Mesothelial cell of epicardium (in vitro differentiated cells): ENCODE measurements around the gene PML. TPM values are rescaled to one million over a fixed set of nuclear protein-coding genes. Genes with fewer than 3 reads are reported as not detected.

ENCODE experiments used
- DNase-seq, 2 experiments: peaks; one replicate each; pipeline ENCODE4 v3.0.0; 2021; ENCODE audit warnings: low spot score in 2 of 2; ENCODE audit not compliant: unreplicated experiment in 2 of 2
- H3K27ac Mint-ChIP-seq: 2 replicates; pipeline ENCODE4 v1.8.0; 2021; ENCODE audit warnings: mixed read lengths
- H3K27me3 Mint-ChIP-seq: 2 replicates; pipeline ENCODE4 v1.8.0; 2021; ENCODE audit warnings: low read depth, mixed read lengths
- H3K36me3 Mint-ChIP-seq: 2 replicates; pipeline ENCODE4 v1.8.0; 2021; ENCODE audit warnings: mixed read lengths
- H3K4me1 Mint-ChIP-seq: 2 replicates; pipeline ENCODE4 v1.8.0; 2021; ENCODE audit warnings: mixed read lengths
- H3K4me3 Mint-ChIP-seq: 2 replicates; pipeline ENCODE4 v1.8.0; 2021; ENCODE audit warnings: mild to moderate bottlenecking, moderate library complexity, mixed read lengths
- H3K9me3 Mint-ChIP-seq: 2 replicates; pipeline ENCODE4 v1.8.0; 2021; ENCODE audit warnings: mixed read lengths
- total RNA-seq: library from RNA; stranded (reverse); gene quantifications from 3 replicates; pipeline ENCODE4 v1.2.1, GENCODE V29; 2021
- TF ChIP-seq, protein P1 (sequence below): fragments of 200-600 bp; sonication (generic); IDR thresholded peaks from one replicate; pipeline ENCODE4 v1.5.0; 2021; ENCODE audit warnings: antibody characterized with exemption; ENCODE audit not compliant: unreplicated experiment

Gene PML
- total RNA-seq, 1 donor from 2014 or later = 43.6 TPM

DNA sequence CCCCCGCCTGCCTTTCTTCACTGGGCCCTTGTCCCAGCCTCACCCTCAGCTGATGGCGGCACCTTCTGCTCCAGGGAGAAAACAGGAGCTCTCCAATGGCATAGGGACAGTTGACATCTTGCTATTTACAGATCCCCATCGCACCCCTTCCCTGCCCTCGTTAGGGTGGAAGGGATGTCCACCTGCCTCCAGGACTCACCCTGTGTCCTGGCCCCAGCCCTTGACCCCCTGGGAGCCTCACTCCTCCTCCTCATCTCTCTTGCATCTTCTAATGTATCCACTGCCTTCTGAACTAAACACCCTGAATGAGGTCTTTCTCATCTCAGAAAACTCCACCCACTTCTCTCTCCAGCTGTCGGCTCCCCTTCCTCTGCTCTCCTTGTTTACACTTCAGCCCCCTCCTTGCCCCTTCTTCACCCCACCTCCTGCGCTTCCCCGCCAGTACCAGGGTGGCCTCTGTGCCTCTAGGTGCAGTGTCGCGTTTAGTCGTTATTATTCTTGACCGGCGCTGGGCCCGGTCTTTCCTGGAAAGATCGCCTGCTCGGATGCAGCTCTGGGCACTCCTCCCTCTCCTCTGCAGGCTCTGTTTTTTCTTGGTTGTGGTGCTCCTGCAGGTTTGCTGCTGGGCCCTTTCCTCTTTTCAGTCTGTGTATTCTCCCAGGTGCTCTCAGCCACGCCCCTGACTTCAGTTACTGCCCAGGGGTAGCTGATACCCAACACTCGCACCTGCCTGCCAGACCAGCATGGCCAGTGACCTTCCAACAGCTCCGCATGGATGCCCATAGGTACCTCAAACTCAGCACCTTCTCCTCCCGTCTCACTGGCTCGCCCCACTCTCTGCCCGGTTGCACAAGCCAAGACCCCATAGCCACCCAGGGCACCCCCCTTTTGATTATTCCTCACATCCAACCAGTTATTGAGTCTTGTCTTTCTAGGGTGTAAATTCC lies 42.9 kb downstream of the PML start:
- no peak overlapping the region for H3K27ac Mint-ChIP-seq
- H3K9me3 Mint-ChIP-seq = no peaks in the 10 kb centered on the region
- no peaks in the 10 kb centered on the region for H3K27me3 Mint-ChIP-seq
- no peak for DNase-seq
- H3K36me3 Mint-ChIP-seq = peaks cover 8% of the 10 kb centered on the region
- peaks cover 6% of the 10 kb centered on the region for H3K4me1 Mint-ChIP-seq
- TF ChIP-seq, protein P1, sequence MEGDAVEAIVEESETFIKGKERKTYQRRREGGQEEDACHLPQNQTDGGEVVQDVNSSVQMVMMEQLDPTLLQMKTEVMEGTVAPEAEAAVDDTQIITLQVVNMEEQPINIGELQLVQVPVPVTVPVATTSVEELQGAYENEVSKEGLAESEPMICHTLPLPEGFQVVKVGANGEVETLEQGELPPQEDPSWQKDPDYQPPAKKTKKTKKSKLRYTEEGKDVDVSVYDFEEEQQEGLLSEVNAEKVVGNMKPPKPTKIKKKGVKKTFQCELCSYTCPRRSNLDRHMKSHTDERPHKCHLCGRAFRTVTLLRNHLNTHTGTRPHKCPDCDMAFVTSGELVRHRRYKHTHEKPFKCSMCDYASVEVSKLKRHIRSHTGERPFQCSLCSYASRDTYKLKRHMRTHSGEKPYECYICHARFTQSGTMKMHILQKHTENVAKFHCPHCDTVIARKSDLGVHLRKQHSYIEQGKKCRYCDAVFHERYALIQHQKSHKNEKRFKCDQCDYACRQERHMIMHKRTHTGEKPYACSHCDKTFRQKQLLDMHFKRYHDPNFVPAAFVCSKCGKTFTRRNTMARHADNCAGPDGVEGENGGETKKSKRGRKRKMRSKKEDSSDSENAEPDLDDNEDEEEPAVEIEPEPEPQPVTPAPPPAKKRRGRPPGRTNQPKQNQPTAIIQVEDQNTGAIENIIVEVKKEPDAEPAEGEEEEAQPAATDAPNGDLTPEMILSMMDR = no peak
- no peak overlapping the region for H3K4me3 Mint-ChIP-seq

DNA sequence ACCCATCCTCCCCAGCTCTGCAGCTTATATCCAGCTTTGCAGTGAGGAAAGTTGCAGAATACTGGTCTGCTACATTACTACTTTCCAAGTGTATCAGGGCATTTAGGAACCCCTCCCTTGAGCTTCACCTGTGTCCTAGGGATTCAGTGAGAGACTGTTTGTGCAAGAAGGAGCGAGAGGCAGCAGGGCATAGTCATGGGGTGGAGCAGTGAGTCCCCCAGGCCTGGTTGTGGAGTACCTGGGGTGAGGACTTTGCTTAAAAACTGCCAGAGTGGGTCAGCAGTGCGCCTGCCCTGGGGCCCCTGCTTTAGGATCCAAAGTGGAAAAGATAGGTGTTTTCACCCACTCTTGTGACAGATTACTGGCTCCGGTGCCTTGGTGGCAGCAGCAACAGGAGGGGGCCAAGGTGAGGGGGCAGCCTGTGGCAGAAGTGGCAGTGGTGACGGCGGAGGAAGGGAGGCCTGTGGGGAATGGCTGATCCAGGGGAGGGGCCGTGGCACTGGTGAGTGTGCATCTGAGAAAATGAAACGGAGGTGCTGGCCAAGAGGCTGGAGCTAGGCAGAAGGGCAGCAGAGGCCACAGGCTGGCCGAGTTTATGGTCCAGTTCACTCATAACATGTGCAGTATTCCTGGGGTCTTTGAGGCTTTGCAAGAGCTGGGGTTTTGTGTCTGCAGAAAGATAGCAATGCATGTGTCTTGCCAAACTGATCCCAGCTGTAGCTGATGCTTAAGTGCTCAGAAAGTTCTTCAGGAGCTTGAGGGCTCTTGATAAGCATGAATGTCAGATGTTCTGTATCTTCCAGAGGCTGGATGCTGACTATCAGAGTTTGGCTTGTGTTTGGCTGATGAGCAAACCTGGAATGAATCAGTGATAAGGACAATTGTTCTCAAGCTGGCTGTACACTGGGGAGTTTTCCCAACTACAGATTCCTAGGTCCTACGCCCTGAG lies 44.5 kb downstream of the PML start:
- no peak for DNase-seq
- peaks cover 6% of the 10 kb centered on the region for H3K4me1 Mint-ChIP-seq
- no peaks in the 10 kb centered on the region for H3K9me3 Mint-ChIP-seq
- TF ChIP-seq, protein P1 = no peak
- peak overlapping the region; percentile 34 for H3K27ac Mint-ChIP-seq
- H3K27me3 Mint-ChIP-seq = no peaks in the 10 kb centered on the region
- H3K36me3 Mint-ChIP-seq = peaks cover 8% of the 10 kb centered on the region
- H3K4me3 Mint-ChIP-seq = no peak overlapping the region

DNA sequence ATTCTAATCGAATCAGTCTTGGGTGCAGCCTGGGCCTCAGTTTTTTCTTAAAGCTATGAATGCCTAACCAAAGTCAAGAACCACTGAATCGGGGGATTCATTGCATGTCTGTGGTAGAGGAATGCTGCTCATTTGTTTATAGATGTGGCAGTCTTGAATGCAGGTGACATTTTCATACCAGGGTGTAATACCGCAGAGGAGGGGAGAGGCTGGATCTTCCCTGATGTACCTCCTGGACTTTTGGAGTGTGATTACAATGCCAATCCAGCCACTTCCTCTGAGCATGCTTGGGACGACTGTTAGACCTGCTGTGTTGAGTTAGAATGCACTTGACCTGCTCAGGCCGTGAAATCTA lies 45.1 kb downstream of the PML start:
- Mint-ChIP-seq H3K27me3 (no peaks in the 10 kb centered on the region), H3K4me3 (no peak overlapping the region), H3K27ac (no peak overlapping the region), H3K9me3 (no peaks in the 10 kb centered on the region), H3K36me3 (peaks cover 5% of the 10 kb centered on the region), H3K4me1 (peaks cover 6% of the 10 kb centered on the region)
- DNase-seq = no peak
- TF ChIP-seq, protein P1 = no peak

DNA sequence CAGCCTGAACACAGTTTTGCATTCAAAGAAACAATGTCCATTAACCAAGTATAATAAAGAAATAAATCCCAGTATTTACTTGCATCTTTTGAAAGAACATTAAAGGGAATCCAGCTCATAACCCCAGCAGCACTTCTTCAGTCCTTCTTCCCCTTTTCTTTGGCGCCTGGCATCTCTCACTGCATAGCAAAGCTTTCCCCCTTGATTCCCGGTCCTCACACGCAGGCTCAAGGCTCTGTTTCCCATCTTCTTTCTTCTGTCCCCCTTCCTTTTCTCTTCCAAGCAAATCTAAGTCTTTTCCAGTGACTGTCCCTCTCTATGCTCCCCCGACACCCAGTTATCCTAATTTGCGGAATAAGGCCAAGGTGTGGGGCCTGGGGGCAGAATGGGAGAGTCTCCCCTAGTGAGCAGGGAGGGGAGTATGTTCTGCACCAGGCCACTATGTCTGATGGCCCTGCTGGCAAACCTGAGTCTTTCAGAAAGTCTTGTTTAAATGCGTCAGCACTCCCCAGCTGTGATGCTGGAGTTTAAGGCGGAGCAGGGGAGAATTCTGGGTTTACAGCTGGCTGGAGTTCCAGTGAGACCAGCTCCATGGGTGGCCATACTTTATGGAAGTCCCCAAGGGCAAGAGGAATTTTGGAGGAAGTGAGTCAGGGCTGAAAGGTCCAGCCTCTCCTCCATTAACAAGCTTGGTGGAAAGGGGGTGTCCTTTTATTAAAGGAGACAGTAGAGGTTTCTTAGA lies 45.8 kb downstream of the PML start:
- Mint-ChIP-seq H3K27me3 (no peaks in the 10 kb centered on the region), H3K36me3 (peaks cover 5% of the 10 kb centered on the region), H3K4me1 (peaks cover 6% of the 10 kb centered on the region), H3K27ac (no peak overlapping the region), H3K9me3 (no peaks in the 10 kb centered on the region), H3K4me3 (no peak overlapping the region)
- DNase-seq = no peak
- TF ChIP-seq, protein P1 = no peak

DNA sequence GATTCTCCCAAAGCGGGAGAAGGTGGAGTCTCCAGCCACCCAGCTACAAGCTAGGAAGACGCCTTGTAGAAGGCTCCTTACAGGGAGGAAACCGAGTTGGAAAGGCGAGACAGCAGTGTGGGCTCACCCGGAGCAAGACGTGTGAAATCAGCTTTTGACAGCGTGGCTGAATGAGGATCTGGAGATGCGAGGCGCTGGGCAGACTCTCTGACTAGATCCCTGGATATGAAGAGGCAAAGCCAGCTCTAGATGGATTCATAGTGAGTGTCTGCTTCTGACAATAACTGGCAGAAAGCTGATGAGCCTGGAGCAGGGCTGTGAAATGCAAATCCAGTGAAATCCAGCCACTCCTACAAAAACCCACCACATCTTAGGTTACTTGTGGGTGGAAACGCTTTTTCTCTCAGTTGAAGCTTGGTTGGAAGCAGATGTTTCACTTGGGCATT lies 46.8 kb downstream of the PML start:
- Mint-ChIP-seq H3K36me3 (peaks cover 3% of the 10 kb centered on the region), H3K27me3 (no peaks in the 10 kb centered on the region), H3K27ac (no peak overlapping the region), H3K9me3 (no peaks in the 10 kb centered on the region), H3K4me3 (no peak overlapping the region), H3K4me1 (peaks cover 6% of the 10 kb centered on the region)
- no peak for DNase-seq
- TF ChIP-seq, protein P1 = no peak
